GM18498 (cell line): ENCODE data around the gene MSL3B.

Experiments used
- ATAC-seq: cut with Tn5 transposase; IDR thresholded peaks from one replicate; pipeline ENCODE4 v1.9.1; 2021; ENCODE audit warnings: mild to moderate bottlenecking, moderate library complexity; ENCODE audit not compliant: unreplicated experiment

The MSL3B gene

GRCh38 chr2:233835230-233836186 is 32.7 kb downstream of the MSL3B start:
- ATAC-seq = no peak

DNA sequence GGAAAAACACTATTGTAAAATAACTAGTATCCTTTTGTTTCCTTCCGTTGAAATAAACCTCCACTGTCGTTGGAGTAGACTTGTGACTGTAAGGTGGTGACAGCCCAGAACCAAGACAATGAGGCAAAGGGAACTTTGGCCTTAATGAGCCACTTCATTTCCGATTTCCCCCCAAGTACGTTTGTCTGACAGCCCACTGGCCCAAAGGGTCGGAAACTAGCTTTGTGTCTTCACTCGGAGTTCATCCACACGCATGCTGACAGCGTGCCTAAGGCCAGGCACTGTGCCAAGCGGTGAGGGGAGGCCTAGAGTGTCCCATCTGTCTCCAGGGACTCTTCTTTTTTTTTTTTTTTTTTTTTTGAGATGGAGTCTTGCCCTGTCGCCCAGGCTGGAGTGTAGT is 34.8 kb downstream of the MSL3B start:
- no peak for ATAC-seq

DNA sequence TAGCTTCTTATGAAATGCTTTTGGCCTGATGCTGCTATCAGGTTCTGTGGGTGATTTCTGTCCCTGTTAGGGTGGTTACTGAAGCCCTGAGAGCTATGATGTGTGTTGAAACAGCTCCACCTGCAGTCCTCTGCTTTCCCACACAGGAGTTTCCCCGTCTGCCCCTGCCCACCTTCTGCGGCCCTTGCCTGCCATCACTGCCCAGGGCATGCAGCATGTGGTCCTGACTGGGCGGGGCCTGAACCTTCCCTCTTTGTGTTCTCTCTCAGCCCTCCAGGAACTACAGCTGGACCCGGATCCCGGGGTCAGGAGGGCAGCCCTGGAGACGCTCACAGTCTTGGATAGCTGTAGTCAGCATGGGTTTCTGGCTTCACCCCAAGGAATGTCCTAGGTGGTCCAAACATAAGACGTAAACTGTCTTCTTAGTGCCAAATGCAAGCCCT is 35.3 kb downstream of the MSL3B start:
- ATAC-seq = no peak

DNA sequence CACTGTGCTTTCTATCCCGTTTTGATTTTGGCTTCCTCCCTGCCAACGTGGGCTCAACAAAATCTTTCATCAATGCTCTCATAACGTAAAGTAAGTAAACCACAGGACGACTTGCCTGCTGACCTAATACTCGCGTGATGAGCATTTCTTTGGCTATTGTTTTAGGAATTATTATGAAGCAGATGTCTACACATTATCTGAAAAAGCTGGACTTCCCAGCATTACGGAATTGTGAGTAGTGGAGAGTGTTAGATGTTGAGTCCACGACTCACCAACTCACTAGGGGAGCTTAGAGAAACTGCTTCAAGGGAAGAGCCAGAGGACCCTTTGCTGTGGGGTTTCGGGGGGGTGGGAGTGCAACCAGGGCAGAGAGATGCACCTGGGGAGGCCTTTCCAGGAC is 35.8 kb downstream of the MSL3B start:
- ATAC-seq = no peak

- no peak for ATAC-seq
These were observed 36.3 kb downstream of the MSL3B start for GRCh38 chr2:233831861-233832260.

DNA sequence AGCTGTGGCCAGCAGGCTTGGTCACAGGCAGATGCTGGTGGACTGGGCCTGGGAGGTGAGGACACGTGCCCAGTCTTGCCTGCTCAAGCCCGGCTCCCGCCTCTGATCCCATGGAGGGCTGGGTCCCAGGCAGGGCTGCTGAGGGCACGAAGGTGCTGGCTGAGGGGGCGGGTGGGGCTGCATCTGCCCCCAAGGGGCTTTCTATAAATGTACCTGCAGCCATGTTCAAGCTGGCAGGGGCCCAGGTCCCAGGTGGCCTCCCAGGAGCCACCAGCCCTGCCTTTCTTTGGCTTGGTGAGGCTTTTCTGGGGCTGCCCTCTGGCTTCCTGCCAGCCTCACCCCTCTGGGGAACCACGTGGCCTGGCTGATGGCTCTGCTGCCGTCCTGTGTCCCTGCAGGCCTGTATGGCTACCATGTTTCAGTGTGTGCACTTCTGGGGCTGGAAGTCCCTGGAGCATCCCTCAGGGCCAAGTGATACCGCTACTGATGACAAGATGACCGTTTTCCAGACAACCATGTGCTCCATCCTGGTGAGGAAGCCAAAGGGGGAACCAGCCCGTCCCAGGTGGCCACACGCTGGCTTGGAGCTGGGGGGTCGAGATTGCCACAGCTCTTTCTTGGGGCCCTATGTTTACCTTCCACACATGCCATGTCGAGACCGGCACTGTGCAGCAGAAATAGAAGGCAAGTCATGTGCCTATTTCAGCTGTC is 37.0 kb downstream of the MSL3B start:
- ATAC-seq = no peak

- ATAC-seq = no peak
These were observed 37.9 kb downstream of the MSL3B start for GRCh38 chr2:233830111-233830802.

DNA sequence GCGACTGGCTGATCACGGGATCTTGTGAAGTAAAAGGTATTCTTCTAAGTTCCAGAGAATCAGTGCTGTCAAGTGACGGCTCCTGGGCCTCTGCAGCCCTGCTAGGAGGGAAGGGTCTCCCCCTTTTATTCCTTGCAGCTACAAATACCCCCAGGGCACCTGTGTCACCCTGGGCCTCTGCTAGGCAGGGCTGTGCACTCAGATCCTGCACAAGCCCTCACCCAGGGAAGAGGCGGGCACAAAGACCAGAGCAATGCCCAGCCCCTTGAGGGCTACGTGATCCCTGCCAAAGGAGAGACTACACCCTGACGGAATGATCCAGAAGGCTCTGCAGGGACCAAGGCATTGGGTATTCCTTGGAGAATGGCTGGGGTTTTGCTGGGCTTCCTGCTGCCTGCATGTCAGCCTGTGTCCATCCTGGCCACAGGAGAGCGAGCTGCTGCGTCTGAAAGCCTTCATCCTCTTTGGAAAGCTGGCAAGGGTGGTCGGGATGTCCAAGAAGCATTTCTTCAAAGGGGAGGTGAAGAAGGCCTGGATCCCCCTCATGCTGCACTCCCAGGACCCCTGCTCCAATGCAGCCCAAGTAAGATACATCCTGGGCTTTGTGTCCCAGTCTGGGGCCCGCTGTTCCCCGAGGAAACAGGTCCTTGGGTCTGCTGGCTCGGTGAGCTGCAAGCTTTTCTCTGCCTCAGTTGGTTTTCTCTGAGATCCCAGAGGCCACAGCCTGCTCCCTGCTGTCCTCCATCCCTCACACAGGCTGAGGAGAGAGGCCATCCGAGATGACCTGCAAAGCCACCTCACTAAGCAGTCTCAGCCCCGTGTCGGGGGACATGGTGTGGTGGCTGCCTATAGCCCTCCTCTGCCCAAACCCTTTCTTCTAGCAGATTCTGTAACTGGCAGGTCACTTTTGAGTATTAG is 38.7 kb downstream of the MSL3B start:
- ATAC-seq = no peak

DNA sequence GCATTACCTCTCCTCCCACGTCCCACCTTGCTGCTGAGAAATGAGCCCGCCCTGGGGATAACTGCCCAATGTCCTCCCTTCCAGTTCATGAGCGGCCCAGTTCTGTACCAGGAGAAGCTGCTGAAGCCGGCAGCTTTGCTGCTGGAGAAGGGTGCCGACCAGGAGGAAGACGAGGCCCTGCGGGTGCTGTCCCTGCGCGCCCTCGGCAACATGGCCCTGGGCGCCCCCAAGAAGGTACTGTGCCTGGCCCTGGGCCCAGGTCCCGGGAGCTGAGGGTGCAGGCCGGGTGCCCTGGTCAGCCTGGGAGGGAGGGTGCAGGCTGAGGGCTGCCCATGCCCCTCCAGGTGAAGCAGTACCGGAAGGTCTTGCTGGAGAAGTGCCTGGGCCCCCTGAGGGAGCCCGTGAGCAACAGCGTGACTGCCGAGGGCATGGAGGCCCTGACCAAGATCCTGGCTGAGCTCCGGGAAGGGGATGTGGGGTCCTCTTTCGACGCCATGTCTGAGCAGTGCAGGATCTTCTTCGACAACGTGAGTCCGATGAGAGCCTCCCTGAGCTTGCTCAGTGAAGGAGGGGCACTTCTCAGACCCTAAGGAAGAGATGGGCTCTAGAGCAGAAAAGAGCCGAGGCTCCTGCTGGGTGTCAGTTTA is 39.5 kb downstream of the MSL3B start:
- no peak for ATAC-seq

DNA sequence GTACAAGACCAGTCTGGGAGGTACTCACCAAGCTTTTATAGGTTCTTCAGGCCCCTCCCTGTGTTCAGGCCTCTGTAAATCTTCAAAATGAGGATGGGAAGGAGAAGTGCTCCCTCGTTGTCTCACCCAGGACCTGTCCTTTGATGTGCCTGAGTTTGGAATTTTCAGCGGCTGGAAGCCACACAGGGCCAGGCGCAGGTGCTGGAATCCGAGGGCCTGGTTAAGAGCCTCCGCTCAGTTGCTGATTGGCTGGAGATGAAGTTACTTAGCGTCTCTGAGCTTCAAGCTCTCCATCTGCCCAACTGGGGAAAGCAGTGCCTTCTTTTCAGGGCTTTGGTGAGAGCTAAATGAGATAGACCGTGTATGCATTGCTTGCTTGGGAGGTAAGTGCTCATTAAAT is 43.8 kb downstream of the MSL3B start:
- no peak for ATAC-seq

GRCh38 chr2:233823731-233824121 is 44.5 kb downstream of the MSL3B start:
- no peak for ATAC-seq

GRCh38 chr2:233822781-233823730 is 45.1 kb downstream of the MSL3B start:
- no peak for ATAC-seq

DNA sequence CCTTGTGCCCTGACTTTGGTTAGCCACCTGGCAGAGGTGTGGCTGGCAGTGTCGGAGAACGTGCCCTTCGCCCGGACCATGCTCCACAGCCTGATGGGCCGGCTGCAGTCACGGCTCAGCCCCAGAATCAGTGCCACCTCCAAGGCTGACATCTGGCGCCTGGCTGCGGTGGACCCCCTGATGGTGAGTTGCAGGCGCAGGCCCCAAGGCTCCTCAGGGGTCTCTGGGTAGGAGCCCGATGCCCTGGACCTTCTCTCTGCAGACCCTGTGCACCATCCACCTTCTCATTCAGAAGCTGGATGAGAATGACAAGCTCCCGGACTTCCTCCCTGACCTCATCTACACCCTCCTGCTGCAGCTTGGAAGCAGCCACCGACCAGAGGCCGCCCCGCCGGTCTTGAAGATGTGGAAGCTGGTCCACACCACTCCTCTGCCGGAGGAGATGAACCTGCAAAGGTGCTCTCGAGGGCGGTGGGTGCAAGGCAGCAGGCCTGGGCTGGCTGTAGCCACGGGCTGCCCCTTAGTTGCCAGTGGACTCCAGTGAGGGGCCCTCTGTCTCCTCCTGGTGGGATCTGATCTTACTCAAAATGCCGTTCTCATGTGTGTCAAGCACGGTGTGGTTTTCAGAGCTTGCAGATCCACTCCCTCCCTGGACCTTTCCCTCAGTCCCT is 46.0 kb downstream of the MSL3B start:
- ATAC-seq = no peak

DNA sequence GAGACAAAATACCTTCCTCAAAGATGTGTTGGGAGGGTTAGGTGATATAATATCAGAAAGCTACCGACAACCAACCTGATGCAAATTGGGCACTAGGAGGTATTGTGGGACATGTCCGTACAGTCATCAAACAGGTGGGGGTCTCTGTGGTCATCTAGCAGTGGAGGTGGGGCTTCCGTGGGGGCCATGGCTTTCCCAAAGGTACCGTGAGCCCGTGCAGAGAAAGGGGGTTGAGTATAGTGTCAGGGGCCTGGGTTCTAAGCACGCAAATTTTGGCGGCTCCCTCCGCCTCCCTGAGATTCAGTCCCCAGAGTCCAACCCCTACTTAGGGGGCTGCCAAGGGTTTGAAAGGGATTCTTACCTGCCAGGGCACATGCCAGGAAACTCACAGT is 46.5 kb downstream of the MSL3B start:
- no peak for ATAC-seq

GRCh38 chr2:233821196-233821595 is 47.0 kb downstream of the MSL3B start:
- ATAC-seq = no peak

DNA sequence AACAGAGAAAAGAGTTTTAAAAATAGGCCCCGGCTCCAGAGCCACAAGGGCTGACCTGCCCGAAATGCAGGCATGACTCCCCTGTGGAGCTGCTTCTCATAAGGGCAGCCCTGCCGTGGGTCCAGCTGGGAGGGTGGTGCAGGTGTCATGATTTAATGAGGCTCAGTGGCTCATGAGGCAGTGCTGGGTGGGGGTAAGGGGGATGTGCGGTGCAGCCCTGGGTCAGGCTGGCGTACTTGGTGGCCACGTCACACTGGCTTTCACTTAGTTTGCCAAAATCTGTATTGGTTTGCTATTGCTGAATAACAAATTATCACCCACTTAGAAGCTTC is 47.4 kb downstream of the MSL3B start:
- ATAC-seq = no peak

GRCh38 chr2:233819884-233820773 is 48.1 kb downstream of the MSL3B start:
- ATAC-seq = no peak
